ENCODE measurements around the gene SLC37A1.

DNA sequence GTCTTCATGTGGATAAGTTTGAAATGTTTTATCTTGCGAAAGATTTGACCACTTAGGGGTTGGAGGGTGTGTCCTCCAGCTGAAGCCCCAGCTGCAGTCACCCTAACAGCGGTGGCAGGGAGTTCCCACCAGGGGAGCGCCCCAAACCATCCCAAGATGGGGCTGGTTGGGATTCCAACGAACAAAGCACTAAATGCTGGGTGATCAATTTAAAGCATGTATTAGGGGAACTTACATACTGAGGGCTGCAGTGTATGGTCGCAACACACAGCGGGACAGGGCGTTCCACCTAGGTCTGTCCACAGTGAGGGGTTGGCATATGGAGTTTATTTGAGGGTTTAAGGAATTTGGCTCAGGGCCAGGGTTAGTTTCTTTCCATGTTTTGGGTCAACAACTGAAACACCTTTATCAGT lies 26.3 kb downstream of the SLC37A1 start:
- TF ChIP-seq POLR2A (IDR thresholded peaks at IDR 0.05) = no peak
- TF ChIP-seq EP300 (IDR thresholded peaks at IDR 0.05) = no peak
